ENCODE measurements around the gene POU6F1.
A peak's percentile ranks its signal among the peaks of the same experiment; 100 is the strongest.

POU6F1 gene

DNA sequence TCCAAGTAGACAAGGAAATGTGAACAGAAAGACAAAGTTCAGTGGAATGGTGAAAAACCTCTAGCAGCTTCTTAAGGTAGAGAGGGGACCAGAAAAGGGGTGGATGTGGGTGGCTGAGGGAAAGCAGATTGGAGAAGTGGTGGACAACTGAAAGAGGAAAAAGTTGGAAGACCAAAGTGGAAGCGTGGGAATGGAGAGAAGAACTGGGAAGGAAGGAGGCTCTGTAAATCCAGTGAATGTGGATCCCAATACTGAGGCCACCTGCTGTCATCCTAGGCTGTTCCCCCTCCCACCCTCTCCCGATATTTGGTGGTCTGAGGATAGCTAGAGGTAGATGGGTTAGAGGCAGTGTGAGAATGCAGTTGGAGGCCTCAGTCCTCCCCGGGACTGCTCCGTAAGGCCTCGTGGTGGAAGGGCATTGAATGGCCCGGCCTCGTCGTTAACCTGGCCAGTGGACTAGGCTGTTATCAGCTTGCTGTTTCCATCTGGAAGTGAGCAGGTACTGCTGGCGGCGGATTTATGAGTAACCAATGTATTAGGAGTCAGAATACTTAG is 822 bp upstream of the POU6F1 start:
- Histone ChIP-seq H3K27me3 (replicated peaks; ENCODE audit: control insufficient read depth, insufficient read depth, low read length, poor library complexity, severe bottlenecking) (no peaks in the 10 kb centered on the region), H3K4me3 (ENCODE audit: insufficient read depth, low read depth, low read length, poor library complexity, severe bottlenecking) (peak overlapping the region; percentile 97), H3K4me1 (ENCODE audit: control insufficient read depth, insufficient read depth, low read length, poor library complexity, severe bottlenecking) (peaks cover 13% of the 10 kb centered on the region), H3K27ac (ENCODE audit: insufficient read depth, low read length, poor library complexity, severe bottlenecking) (peak overlapping the region; percentile 91), H3K36me3 (ENCODE audit: control insufficient read depth, insufficient read depth, low read length) (no peaks in the 10 kb centered on the region), H3K9me3 (ENCODE audit: control insufficient read depth, low read length) (no peaks in the 10 kb centered on the region)
- no peak for DNase-seq

GRCh38 chr12:51217133-51217967 is 512 bp downstream of the POU6F1 start:
- H3K4me1 ChIP-seq (ENCODE audit: control insufficient read depth, insufficient read depth, low read length, poor library complexity, severe bottlenecking) = peaks cover 13% of the 10 kb centered on the region
- H3K4me3 ChIP-seq (ENCODE audit: insufficient read depth, low read depth, low read length, poor library complexity, severe bottlenecking) = peak overlapping the region; percentile 97
- H3K36me3 ChIP-seq (ENCODE audit: control insufficient read depth, insufficient read depth, low read length) = no peaks in the 10 kb centered on the region
- H3K27me3 ChIP-seq (replicated peaks; ENCODE audit: control insufficient read depth, insufficient read depth, low read length, poor library complexity, severe bottlenecking) = no peaks in the 10 kb centered on the region
- peak; percentile 24 to 47 (median 32) for DNase-seq
- no peaks in the 10 kb centered on the region for H3K9me3 ChIP-seq (ENCODE audit: control insufficient read depth, low read length)
- H3K27ac ChIP-seq (ENCODE audit: insufficient read depth, low read length, poor library complexity, severe bottlenecking) = peak overlapping the region; percentile 91

GRCh38 chr12:51216642-51217041 is 1.2 kb downstream of the POU6F1 start:
- Histone ChIP-seq H3K4me3 (ENCODE audit: insufficient read depth, low read depth, low read length, poor library complexity, severe bottlenecking) (peak overlapping the region; percentile 97), H3K9me3 (ENCODE audit: control insufficient read depth, low read length) (no peaks in the 10 kb centered on the region), H3K4me1 (ENCODE audit: control insufficient read depth, insufficient read depth, low read length, poor library complexity, severe bottlenecking) (peaks cover 13% of the 10 kb centered on the region), H3K27ac (ENCODE audit: insufficient read depth, low read length, poor library complexity, severe bottlenecking) (peak overlapping the region; percentile 91), H3K27me3 (replicated peaks; ENCODE audit: control insufficient read depth, insufficient read depth, low read length, poor library complexity, severe bottlenecking) (no peaks in the 10 kb centered on the region), H3K36me3 (ENCODE audit: control insufficient read depth, insufficient read depth, low read length) (no peaks in the 10 kb centered on the region)
- DNase-seq = no peak

DNA sequence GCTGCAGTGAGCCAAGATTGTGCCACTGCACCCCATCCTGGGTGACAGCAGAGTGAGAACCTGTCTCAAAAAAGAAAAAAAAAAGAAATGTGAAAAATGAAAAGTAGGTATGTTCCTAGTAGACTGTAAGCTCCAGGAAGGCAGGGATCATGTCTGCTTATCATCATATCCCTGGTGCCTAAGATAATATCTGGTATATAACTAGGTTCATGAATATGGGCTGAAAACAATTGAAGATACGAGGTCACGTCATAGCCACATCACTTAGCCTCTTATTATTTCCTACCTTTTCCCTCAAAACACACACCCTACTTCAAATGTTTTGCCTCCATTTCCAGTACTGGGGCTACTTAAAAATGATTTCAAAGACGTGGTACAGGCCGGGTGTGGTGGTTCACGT is 3.0 kb downstream of the POU6F1 start:
- H3K27ac ChIP-seq (ENCODE audit: insufficient read depth, low read length, poor library complexity, severe bottlenecking) = no peak overlapping the region
- no peaks in the 10 kb centered on the region for H3K9me3 ChIP-seq (ENCODE audit: control insufficient read depth, low read length)
- H3K27me3 ChIP-seq (replicated peaks; ENCODE audit: control insufficient read depth, insufficient read depth, low read length, poor library complexity, severe bottlenecking) = no peaks in the 10 kb centered on the region
- DNase-seq = no peak
- H3K4me3 ChIP-seq (ENCODE audit: insufficient read depth, low read depth, low read length, poor library complexity, severe bottlenecking) = no peak overlapping the region
- H3K36me3 ChIP-seq (ENCODE audit: control insufficient read depth, insufficient read depth, low read length) = no peaks in the 10 kb centered on the region
- peaks cover 13% of the 10 kb centered on the region for H3K4me1 ChIP-seq (ENCODE audit: control insufficient read depth, insufficient read depth, low read length, poor library complexity, severe bottlenecking)

GRCh38 chr12:51210690-51211395 is 7.0 kb downstream of the POU6F1 start:
- H3K36me3 ChIP-seq (ENCODE audit: control insufficient read depth, insufficient read depth, low read length) = no peaks in the 10 kb centered on the region
- no peaks in the 10 kb centered on the region for H3K9me3 ChIP-seq (ENCODE audit: control insufficient read depth, low read length)
- no peaks in the 10 kb centered on the region for H3K27me3 ChIP-seq (replicated peaks; ENCODE audit: control insufficient read depth, insufficient read depth, low read length, poor library complexity, severe bottlenecking)
- no peak for DNase-seq
- H3K4me3 ChIP-seq (ENCODE audit: insufficient read depth, low read depth, low read length, poor library complexity, severe bottlenecking) = no peak overlapping the region
- no peak overlapping the region for H3K27ac ChIP-seq (ENCODE audit: insufficient read depth, low read length, poor library complexity, severe bottlenecking)
- H3K4me1 ChIP-seq (ENCODE audit: control insufficient read depth, insufficient read depth, low read length, poor library complexity, severe bottlenecking) = no peaks in the 10 kb centered on the region

DNA sequence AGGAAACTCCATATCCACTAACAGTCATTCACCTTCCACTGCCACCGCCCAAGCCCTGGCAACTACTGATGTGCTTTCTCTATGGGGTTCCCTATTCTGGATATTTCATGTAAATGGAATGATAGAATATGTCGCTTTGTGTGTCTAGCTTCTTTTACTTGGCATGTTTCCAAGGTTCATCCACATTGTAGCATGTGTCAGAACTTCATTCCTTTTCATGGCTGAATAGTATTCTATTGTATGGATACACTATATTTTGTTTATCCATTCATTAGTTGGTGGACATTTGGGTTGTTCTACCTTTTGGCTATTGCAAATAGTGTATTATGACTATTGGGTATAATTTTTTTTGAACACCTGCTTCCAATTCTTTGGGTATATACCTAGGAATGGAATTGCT is 8.6 kb downstream of the POU6F1 start:
- Histone ChIP-seq H3K4me1 (ENCODE audit: control insufficient read depth, insufficient read depth, low read length, poor library complexity, severe bottlenecking) (no peaks in the 10 kb centered on the region), H3K9me3 (ENCODE audit: control insufficient read depth, low read length) (no peaks in the 10 kb centered on the region), H3K27ac (ENCODE audit: insufficient read depth, low read length, poor library complexity, severe bottlenecking) (no peak overlapping the region), H3K36me3 (ENCODE audit: control insufficient read depth, insufficient read depth, low read length) (no peaks in the 10 kb centered on the region), H3K4me3 (ENCODE audit: insufficient read depth, low read depth, low read length, poor library complexity, severe bottlenecking) (no peak overlapping the region), H3K27me3 (replicated peaks; ENCODE audit: control insufficient read depth, insufficient read depth, low read length, poor library complexity, severe bottlenecking) (no peaks in the 10 kb centered on the region)
- DNase-seq = no peak

DNA sequence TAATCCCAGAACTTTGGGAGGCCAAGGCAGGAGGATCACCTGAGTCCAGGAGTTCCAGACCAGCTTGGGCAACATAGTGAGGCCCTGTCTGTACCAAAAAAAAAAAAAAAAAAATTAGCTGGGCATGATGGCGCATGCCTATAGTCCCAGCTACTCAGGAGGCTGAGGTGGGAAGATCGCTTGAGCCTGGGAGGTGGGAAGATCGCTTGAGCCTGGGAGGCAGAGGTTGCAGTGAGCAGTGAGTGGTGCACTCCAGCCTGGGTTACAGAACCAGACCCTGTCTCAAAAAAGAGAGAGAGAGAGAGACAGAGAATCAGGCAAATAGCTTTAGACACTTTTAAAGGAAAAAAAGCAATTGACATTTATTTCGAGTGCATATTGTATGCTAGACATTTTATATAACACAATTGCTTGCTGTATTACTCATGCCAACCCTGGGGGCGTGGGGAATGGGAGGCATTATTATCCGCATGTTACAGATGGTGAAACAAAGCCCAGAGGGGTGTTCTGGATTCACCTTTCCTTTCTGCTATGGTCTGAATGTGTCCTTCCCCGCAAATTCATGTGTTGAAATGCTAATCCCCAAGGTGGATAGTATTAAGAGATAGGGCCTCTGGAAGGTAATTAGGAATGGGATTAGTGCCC is 9.7 kb downstream of the POU6F1 start:
- peaks cover 5% of the 10 kb centered on the region for H3K4me1 ChIP-seq (ENCODE audit: control insufficient read depth, insufficient read depth, low read length, poor library complexity, severe bottlenecking)
- no peak overlapping the region for H3K27ac ChIP-seq (ENCODE audit: insufficient read depth, low read length, poor library complexity, severe bottlenecking)
- H3K27me3 ChIP-seq (replicated peaks; ENCODE audit: control insufficient read depth, insufficient read depth, low read length, poor library complexity, severe bottlenecking) = no peaks in the 10 kb centered on the region
- H3K4me3 ChIP-seq (ENCODE audit: insufficient read depth, low read depth, low read length, poor library complexity, severe bottlenecking) = no peak overlapping the region
- no peaks in the 10 kb centered on the region for H3K9me3 ChIP-seq (ENCODE audit: control insufficient read depth, low read length)
- no peak for DNase-seq
- no peaks in the 10 kb centered on the region for H3K36me3 ChIP-seq (ENCODE audit: control insufficient read depth, insufficient read depth, low read length)

DNA sequence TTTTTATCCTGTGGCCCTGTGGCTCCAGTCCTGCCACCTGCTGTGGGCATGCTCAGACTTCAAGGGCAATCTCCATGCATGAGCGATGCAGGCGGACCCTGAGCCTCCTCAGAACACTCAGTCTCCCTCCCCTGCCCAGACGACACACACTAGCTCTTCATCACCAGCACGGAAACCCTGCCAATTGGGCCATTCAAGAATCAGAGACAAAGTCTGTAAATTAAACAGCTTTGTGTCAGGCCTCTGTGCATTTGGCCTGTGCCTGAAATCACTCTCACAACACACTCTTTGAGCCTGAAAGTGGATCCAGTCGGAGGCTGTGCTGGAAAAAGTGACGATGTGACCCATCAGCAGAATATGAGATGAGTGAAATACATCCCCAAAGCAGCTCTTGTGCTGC is 12.5 kb downstream of the POU6F1 start:
- no peaks in the 10 kb centered on the region for H3K9me3 ChIP-seq (ENCODE audit: control insufficient read depth, low read length)
- H3K4me3 ChIP-seq (ENCODE audit: insufficient read depth, low read depth, low read length, poor library complexity, severe bottlenecking) = no peak overlapping the region
- no peak for DNase-seq
- no peak overlapping the region for H3K27ac ChIP-seq (ENCODE audit: insufficient read depth, low read length, poor library complexity, severe bottlenecking)
- H3K4me1 ChIP-seq (ENCODE audit: control insufficient read depth, insufficient read depth, low read length, poor library complexity, severe bottlenecking) = peaks cover 11% of the 10 kb centered on the region
- H3K27me3 ChIP-seq (replicated peaks; ENCODE audit: control insufficient read depth, insufficient read depth, low read length, poor library complexity, severe bottlenecking) = no peaks in the 10 kb centered on the region
- no peaks in the 10 kb centered on the region for H3K36me3 ChIP-seq (ENCODE audit: control insufficient read depth, insufficient read depth, low read length)

- H3K4me1 ChIP-seq (ENCODE audit: control insufficient read depth, insufficient read depth, low read length, poor library complexity, severe bottlenecking) = peaks cover 11% of the 10 kb centered on the region
- H3K27ac ChIP-seq (ENCODE audit: insufficient read depth, low read length, poor library complexity, severe bottlenecking) = peak overlapping the region; percentile 18
- H3K36me3 ChIP-seq (ENCODE audit: control insufficient read depth, insufficient read depth, low read length) = peaks cover 6% of the 10 kb centered on the region
- no peak for DNase-seq
- no peak overlapping the region for H3K4me3 ChIP-seq (ENCODE audit: insufficient read depth, low read depth, low read length, poor library complexity, severe bottlenecking)
- no peaks in the 10 kb centered on the region for H3K27me3 ChIP-seq (replicated peaks; ENCODE audit: control insufficient read depth, insufficient read depth, low read length, poor library complexity, severe bottlenecking)
- H3K9me3 ChIP-seq (ENCODE audit: control insufficient read depth, low read length) = no peaks in the 10 kb centered on the region
These were observed 15.1 kb downstream of the POU6F1 start for GRCh38 chr12:51202718-51203117.
